GM21447 (cell line): ENCODE data around the gene ERMARD.

Experiments
- ATAC-seq: cut with Tn5 transposase; IDR thresholded peaks from one replicate; pipeline ENCODE4 v1.9.1; 2021; ENCODE audit not compliant: unreplicated experiment

The ERMARD gene

GRCh38 chr6:169751242-169752073 is at the start of gene ERMARD, which contains the start of gene DYNLT2:
TSS of gene ERMARD (plus strand) at chr6:169751622. CDS start at chr6:169751658, 36 bp downstream.
TSS of gene DYNLT2 (minus strand) at chr6:169751572. CDS start at chr6:169751458, 114 bp downstream.
- peak; percentile 91 for ATAC-seq

GRCh38 chr6:169701954-169702839 is 49.2 kb upstream of the ERMARD start, which contains the start of the genes C6orf120 and WDR27:
TSS of gene C6orf120 (plus strand) at chr6:169702126. CDS start at chr6:169702460, 334 bp downstream.
TSS of gene WDR27 (minus strand) at chr6:169702029. CDS start at chr6:169689005, 13,024 bp downstream.
- ATAC-seq = peak; percentile 93

GRCh38 chr6:169702840-169703246 is 48.6 kb upstream of the ERMARD start:
- peak; percentile 5 for ATAC-seq

GRCh38 chr6:169707772-169708171 is 43.6 kb upstream of the ERMARD start:
- ATAC-seq = no peak

- no peak for ATAC-seq
Observed at GRCh38 chr6:169709293-169709692, 42.1 kb upstream of the ERMARD start.

- no peak for ATAC-seq
Observed at GRCh38 chr6:169710009-169710408, 41.4 kb upstream of the ERMARD start.

GRCh38 chr6:169714178-169714577 is 37.2 kb upstream of the ERMARD start:
- no peak for ATAC-seq

- ATAC-seq = no peak
Observed at GRCh38 chr6:169714595-169714994, 36.8 kb upstream of the ERMARD start.

GRCh38 chr6:169719117-169719516 is 32.3 kb upstream of the ERMARD start:
- ATAC-seq = no peak

- no peak for ATAC-seq
Observed at GRCh38 chr6:169720207-169720855, 31.1 kb upstream of the ERMARD start.

- ATAC-seq = peak; percentile 41
Observed at GRCh38 chr6:169722362-169723199, 28.8 kb upstream of the ERMARD start.

GRCh38 chr6:169723200-169723909 is 28.1 kb upstream of the ERMARD start:
- ATAC-seq = peak; percentile 28

GRCh38 chr6:169723991-169724493 is 27.4 kb upstream of the ERMARD start:
- ATAC-seq = peak; percentile 31

GRCh38 chr6:169724494-169725124 is 26.8 kb upstream of the ERMARD start, which contains the start of gene PHF10:
TSS of gene PHF10 (minus strand) at chr6:169724500. CDS start at chr6:169723931, 569 bp downstream.
- peak; percentile 33 for ATAC-seq

GRCh38 chr6:169725125-169726048 is 26.0 kb upstream of the ERMARD start:
- ATAC-seq = peak; percentile 11

- ATAC-seq = no peak
Observed at GRCh38 chr6:169726049-169726400, 25.4 kb upstream of the ERMARD start.

GRCh38 chr6:169726963-169727362 is 24.5 kb upstream of the ERMARD start:
- no peak for ATAC-seq

- no peak for ATAC-seq
Observed at GRCh38 chr6:169729961-169730360, 21.5 kb upstream of the ERMARD start.
